HG02973 (cell line): ENCODE data around the gene ACTR10.
A peak's percentile ranks its signal among the peaks of the same experiment; 100 is the strongest.

ENCODE experiments used
- ATAC-seq: cut with Tn5 transposase; IDR thresholded peaks from one replicate; pipeline ENCODE4 v1.9.1; 2021; ENCODE audit warnings: moderate library complexity; ENCODE audit not compliant: unreplicated experiment

ACTR10 gene

DNA sequence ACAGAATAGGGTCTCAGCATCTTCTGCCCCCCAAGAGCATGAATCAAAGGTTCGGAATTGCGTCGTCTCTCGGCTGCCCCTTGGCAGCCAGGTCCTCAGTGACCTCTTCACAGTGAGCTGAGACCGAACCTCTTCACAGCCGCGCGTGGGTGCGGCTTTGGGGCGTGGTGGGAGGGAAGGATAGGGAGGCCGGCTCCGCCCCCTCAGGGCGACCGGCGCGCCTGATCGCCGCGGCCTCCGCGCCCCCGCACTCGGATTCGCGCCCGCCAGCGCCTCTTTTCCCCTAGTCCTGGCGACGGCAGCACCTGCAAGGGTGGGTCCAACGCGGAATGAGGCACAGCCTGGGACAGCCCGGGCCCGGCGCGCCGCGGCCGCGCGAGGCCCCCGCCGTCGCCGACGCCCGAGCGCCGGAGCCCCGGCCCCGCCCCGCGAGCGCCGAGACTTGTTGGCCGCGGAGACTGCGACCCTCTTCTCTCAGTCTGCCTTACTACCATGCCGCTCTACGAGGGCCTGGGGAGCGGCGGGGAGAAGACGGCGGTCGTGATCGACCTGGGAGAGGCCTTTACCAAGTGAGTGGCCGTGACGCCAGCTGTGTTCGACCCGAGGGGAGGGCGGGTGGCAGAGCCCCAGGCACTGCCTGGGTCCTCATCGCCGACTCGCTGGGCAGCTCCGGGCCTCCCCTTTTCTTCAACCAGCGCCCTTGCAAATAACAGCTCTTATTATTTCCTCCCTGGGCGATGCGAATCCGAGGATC is at the start of gene ACTR10:
TSS of gene ACTR10 (plus strand) at position 424 of the 754 bp plus-strand sequence. CDS start at position 493, 69 bp downstream.
- ATAC-seq, result peak; percentile 89

DNA sequence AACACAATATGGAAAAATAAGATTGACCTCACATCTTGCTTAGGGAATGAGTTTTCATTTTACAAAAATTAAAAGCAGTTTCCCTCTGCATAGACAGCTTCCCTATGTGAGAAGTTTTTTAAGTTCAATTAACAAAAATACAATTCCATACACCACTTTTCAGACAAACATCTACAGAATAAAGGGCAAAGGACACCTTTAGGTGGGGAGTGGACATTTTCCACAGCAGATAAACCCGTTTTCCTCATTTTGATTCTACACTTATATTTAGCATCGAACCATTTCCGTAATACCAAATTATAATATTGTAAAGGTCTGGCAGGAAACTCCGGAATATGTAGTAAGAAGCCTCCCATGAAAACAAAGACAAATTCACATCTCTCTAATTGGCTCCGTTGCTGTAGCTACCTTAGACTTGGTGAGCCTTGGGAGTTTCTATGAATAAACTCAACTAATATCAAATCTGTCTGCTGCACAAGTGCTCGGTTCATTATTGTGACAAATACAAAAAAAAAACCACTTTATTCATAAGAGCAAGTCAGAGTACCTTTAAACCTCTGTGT is 49.6 kb upstream of the ACTR10 start:
- ATAC-seq, result no peak

DNA sequence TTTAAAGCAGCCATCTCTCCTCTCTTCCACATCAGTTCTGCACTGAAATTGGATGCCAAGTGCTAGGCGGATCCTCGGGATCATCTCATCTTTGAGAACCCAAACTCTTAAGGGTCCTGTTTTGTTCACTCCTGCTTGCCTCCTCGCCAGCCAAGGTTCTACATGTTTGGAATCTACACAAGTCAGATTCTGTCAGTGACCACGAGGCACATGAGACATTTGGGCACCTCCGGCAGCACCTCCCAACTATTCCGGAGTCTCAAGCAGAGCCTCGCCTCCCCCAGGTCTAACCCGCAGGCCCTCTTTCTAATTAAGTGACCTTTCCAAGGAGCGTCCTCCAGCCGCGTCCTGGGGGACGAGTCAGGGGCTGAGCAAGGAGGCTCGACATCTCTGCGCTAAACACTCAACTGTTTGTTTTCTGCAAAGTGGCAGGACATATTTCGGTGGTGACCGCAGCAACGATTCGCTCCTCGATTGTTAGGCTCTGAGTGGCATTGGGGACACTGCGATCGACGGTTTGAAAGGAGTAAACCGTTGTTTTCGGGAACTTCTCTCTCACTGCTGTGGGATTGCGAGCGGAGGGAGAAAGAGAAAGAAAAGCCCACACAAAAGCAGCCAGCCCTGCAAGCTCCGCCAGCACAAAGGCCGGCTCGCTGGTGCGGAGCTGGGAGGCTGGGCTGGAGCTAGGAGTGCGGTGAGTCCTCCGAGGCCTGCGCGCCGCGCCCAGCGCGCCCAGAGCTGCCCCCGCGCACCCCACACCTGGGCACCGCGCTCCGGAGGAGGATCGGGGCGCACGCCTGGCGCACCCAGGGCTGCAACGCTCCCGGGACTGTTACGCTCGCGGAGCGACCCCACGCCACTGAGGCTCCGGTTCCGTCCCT is 48.6 kb upstream of the ACTR10 start:
- peak; percentile 30 for ATAC-seq

DNA sequence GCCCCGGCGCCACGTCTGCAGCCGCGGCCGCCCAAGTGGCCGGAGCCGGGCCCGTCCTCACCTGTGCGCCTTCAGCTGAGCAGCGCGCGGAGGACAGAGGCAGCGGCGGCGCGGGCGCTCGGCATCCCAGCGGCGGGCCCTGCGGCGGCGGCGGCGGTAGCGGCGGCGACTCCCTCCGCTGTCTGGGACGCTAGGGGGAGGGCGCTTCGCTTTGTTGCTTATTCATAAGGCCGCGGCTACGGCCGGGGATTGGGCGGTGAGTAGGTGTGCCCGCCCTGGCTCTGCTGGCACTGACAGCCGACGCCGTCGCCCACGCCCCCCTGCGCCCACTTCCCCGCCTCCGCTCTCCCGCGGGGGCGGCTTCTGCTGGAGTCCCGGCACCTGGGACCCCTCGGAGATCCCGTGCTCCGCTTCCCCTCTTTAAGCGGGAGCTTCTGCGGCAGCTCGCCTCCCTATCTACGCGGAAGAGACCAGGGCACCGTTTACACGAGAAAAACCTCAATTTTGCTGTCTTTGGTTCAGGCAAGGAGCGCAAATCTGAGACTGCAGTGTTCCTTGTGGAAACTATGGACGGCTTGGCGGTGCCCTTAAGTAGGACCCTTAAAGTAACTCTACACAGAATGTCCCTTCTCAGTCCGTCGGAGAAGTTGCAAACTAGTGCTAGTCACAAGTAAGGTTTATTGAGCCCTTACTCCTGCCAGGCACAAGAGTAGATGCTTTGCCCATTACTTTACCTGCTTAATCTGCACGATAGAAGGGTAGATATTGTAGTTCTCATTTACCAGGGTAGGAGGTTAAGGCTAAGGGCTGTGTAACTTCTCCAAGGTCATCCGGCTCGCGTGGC is 47.7 kb upstream of the ACTR10 start, which contains the start of gene ARMH4:
TSS of gene ARMH4 (minus strand) at position 200 of the 844 bp plus-strand sequence. CDS start 12,855 bp downstream, outside the sequence.
- peak; percentile 88 for ATAC-seq

DNA sequence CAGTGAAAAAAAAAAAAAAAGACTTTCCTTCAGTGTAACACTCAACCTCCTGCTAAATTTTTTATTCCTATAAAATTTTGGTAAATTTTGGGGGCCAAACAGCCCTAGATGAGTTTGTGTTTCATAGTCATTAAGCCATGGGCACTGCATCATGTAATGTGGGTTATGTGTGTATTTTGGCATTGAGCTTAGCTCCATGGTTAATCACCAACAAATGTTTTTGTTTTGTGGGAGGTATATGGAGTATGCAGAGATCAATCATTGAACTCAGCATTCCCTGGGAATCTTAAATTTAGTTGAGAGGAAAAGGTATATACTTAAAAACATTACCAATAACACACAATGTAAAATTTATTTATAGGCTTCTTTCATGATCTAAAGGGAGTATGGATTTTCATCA is 39.4 kb upstream of the ACTR10 start:
- no peak for ATAC-seq

DNA sequence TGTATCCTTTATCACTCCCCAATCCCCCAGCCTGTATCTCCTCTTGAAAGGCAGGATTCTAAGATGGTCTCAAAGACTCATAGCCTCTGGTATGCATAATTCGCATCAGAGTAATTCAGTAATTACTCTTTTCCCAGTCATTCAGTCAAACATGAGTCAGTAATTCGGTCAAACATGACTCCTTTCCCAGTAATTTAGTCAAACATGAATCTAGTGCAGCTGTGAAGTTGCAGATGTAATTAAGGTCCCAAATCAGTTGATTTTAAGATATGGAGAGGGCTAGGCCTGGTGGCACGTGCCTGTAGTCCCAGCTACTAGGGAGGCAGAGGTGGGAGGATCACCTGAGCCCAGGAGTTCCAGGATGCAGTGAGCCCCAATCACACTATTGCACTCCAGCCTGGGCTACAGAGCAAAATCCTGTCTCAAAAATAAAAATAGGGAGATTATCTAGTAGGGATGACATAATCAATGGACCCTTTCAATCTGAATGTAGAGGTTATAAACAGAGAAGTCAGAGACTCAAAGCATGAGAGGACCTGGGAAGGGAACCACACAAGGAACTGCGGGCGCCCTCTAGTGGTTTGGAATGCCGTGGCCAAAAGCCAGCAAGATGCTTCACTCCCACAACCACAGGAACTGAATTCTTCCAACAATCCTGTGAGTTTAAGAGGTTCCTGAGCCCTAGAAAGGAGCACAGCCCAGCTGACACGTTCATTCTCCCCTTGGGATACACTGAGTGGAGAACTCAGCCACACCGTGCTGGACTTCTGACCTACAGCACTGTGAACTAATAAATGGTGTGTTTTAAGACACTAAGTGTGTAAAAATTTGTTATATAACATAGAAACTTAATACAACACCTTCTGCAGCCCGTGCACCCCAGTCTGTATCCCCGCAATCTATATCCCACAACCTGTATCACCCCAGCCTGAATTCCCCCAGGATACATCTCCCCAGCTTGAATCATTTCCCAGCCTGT is 33.7 kb upstream of the ACTR10 start:
- ATAC-seq, result no peak

DNA sequence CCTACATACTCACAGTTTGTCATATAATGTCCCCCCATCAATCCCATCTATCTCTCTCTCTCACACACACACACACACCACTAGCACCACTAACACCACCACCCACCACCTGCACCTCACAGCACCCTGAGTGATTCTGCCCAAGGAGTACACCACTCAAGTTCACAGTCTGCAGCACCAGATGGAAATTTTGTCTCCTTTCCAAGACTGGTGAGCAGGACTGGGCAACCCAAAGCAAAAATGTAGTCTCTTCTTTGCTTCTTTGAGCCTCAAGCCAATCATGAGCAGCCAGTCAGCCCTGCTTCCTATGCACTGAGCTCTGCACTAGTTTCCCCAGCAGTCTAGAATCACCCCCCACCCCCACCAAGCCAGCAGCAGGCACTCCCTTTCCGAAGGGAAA is 32.9 kb upstream of the ACTR10 start:
- ATAC-seq, result no peak

DNA sequence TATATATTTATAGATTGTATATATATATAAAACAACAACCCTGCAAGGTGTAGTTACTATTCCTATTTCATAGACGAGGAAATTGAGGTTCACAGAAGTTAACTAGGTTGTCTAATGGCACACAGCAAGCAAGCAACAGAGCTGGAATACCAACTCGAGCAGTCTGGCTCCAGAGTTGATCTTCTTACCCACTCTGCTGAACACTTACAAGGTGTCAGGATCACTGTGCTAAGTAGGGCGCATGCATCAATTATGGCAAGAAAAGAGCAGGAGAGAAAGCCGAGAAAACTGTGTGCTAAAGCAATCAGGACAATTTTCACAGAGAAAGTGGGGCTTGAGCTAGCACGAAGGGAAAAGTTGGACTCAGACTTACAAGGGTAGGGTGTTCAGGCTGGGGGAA is 32.1 kb upstream of the ACTR10 start:
- ATAC-seq, result no peak

DNA sequence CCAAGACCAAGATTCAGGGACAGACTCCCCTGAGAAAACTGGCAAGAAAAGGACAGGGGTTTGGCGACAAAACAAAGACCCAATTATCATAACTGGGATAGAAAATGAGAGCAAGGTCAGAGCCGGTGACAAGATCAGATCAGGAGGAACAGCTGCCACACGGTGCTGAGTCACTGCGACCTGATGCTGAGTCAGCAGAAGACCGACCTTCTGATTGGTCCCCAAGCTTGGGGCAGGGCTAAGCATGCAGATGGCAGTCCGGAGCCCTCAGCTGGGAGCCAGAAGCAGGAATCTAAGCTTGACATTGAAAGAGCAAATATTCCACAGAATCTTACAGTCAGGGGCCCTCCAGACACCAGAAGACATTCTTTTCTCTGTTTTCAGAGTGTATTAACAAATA is 28.9 kb upstream of the ACTR10 start:
- peak; percentile 99 for ATAC-seq

DNA sequence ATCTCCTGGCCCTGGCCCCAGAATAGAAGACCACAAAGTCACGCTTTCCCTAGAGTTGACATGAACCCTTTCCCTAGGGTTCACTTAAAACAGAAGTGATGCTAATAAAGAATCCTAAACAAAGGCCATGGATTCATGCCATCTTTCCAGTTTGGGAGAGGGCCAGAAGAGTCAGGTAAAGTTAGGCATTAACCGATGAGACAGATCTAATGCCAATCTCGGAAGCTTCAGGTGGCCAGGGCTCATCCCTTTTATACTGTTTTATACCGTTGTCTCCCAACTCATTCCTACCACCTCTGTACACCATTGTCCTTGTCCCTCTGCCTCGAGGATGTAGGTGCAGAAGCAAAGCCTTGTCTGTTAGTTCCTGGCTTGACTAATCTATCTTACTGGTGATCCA is 22.8 kb upstream of the ACTR10 start:
- no peak for ATAC-seq

DNA sequence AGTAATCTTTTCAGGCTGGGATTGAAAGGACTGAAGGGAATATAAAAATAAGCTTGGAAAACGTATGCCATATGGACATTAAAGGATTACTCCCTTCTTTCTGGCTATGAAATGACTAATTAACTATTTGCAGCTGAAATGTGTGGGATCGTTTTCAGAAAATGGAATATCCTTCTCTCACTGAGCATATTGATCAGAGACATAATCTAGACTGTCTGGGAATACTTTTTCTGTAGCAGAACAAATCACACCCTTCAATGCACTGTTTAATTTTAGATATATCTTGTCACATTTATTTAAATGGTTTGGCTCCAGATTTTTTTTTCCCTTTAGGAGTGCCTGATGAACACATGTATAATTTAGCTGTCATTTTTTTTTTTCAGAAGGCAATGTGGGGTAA is 10.8 kb upstream of the ACTR10 start:
- ATAC-seq, result no peak

DNA sequence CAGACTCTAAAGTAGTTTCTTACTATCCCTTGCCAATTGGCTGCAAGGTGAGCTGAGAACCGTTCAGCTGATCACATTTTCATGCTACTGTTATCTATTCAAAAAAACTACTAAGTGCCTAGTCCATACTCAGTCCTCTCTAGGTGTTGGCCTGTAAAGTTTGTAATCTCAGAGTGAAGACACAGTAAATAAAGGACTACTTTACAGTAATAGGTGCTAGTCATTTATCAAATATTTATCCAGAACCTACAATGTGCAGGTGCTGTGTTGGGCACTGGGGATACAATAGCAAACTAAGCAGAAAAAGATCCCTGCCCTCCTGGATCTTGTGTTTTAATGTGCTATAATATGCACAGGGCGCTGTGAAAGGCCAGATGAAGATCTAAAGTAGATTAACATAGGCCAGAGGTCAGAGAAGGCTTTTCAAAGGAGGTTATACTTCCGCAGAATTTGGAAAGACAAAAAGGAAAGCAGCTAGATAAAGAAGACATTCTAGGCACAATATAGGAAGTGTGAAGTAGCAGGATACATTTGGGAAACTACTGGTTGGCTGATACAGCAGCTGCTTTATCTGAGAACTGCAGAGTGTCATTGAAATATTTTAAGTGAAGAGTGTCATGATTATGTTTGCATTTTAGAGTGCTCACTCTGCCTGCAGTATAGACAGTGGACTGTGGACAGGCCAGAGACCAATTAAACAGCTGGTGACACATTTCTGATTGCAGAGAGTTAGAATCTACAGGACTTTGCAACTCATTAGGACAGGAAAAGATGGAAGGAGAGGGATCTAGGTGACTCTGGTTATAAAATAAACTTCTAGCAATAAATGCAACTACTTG is 8.0 kb upstream of the ACTR10 start:
- ATAC-seq, result no peak

DNA sequence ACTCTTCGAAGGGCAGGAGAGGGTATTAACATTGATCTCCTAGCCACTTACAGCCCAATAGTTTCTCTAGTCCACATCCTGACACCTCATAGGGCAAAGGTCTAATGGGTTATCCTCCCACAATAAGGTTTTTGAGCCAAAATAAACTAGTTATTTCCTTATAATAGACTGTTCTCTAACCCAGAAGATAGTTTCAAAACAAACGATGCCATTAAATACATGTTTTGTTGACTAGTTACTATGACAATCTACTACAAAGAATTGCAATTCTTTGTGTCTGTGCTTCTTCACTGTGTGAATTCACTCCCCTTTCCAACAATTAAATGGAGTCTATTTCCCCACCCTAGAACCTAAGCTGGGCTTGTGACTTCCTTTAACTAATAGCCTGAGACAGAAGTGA is 6.4 kb upstream of the ACTR10 start:
- ATAC-seq, result no peak

DNA sequence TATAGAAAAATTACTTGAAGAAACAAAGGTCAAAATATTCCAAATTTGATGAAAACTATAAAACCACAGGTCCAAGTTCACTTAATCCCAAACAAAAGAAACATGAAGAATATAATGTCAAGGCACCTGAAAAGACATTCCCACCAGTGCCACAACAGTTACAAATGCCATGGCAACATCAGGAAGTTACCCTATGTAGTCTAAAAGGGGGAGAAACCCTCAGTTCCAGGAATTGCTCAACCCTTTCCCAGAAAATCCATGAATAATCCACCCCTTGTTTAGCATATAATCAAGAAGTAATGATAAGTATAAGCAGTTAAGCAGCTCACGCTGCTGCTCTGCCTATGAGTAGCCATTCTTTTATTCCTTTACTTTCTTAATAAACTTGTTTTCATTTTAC is 3.8 kb upstream of the ACTR10 start:
- ATAC-seq, result no peak

DNA sequence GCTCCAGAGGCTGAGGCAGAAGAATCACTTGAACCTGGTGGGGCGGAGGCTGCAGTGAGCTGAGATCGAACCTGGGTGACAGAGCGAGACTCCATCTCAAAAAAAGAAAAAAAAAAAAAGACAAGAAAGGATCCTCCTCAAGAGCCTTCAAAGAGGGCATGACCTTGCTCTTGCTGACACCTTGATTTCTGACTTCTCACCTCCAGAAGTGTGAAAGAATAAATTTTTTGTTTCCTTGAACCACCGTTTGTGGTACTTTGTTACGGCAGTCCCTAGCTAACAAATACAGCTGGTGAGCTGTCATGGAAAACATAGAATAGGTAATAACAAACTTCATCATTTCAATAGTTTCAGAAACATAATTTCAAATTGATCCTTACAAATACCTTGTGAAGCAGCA is 1.9 kb upstream of the ACTR10 start:
- no peak for ATAC-seq

DNA sequence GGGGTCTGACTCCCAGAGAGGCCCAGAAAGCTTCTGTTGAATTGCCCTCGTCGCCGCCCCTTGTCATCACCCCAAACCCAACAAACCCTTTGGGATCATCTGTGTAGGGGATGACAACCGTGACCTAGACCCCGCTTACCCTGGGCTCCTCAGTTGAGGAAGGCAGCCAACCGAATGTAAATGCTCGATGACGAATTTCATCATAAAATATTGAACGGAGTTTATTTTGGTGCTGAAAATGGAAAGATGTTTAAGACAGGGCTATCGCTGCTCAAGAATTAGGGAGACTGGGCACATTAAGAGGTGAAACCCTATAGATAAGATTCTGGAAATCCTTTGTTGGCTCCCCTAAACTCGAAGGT is 512 bp downstream of the ACTR10 start:
- ATAC-seq, result no peak

DNA sequence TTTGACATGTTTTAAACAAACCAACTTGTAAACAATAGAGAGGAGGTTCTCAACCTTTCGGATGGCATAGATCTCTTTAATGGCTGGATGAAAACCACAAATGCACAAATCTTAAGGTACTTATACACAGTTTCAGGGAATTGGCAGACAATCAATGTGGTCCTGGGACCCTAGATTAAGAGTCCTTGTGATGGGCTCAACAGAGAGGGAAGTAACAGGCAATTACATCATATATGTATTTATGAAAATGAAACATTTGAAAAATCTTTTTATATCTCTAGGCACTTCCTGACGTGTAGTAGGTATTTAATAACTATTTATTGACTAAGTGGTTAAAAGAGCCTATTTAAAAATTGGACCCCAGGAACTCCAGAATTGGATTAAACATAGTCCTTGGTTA is 897 bp downstream of the ACTR10 start:
- ATAC-seq, result no peak

DNA sequence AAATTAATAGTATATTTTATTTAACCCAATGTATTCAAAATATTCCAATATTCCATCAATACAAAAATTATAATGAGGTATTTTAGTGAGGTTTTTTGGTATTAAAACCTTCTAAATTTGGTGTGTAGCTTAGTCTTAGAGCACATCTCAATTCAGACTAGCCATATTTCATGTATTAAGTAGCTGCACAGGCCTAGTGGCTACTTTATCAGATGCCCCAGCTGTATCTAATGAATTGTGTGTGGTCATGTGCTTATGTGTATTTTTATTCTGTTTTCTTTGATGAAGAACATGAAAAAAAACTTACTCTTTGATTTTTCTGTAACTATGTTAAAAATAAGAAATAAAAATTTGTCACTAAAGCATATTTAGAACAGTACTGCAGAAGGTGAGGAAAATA is 13.2 kb downstream of the ACTR10 start:
- ATAC-seq, result no peak
